ENCODE measurements around the gene FUT8. TPM values are rescaled to one million over a fixed set of nuclear protein-coding genes. Genes with fewer than 3 reads are reported as not detected.

The FUT8 gene
- total RNA-seq, 2 donors from 2014 or later, result 13.4 to 14.8 TPM

GRCh38 chr14:65718629-65719028 is 306.1 kb downstream of the FUT8 start:
- DNase-seq, result no peak
- intact Hi-C loops (cut with DNase I), result no loop called here
- no peak for ATAC-seq

GRCh38 chr14:65720171-65720570 is 307.6 kb downstream of the FUT8 start:
- ATAC-seq (no peak), DNase-seq (no peak)
- intact Hi-C loops (cut with DNase I), result no loop called here

GRCh38 chr14:65720743-65721142 is 308.2 kb downstream of the FUT8 start:
- DNase-seq, result no peak
- ATAC-seq, result no peak
- intact Hi-C loops (cut with DNase I), result no loop called here

GRCh38 chr14:65723348-65723747 is 310.8 kb downstream of the FUT8 start:
- DNase-seq, result no peak
- intact Hi-C loops (cut with DNase I), result no loop called here
- no peak for ATAC-seq

- DNase-seq (no peak), ATAC-seq (no peak)
- intact Hi-C loops (cut with DNase I), result no loop called here
These were observed 316.1 kb downstream of the FUT8 start for GRCh38 chr14:65728604-65729003.

GRCh38 chr14:65729566-65729965 is 317.0 kb downstream of the FUT8 start:
- no peak for DNase-seq
- no peak for ATAC-seq
- intact Hi-C loops (cut with DNase I), result no loop called here

GRCh38 chr14:65731933-65732506 is 319.5 kb downstream of the FUT8 start:
- DNase-seq, result no peak
- ATAC-seq, result no peak
- intact Hi-C loops (cut with DNase I), result no loop called here

GRCh38 chr14:65738339-65738738 is 325.8 kb downstream of the FUT8 start:
- ATAC-seq, result no peak
- intact Hi-C loops (cut with DNase I), result no loop called here
- no peak for DNase-seq

GRCh38 chr14:65745396-65746190 is 333.1 kb downstream of the FUT8 start:
- intact Hi-C loops (cut with DNase I), result no loop called here

GRCh38 chr14:65748796-65749195 is 336.3 kb downstream of the FUT8 start:
- intact Hi-C loops (cut with DNase I), result no loop called here
- no peak for ATAC-seq
- no peak for DNase-seq

More at GRCh38 chr14:65745396-65746190, 333.1 kb downstream of the FUT8 start:
- DNase-seq (no peak), ATAC-seq (no peak)

- intact Hi-C loops (cut with DNase I), result no loop called here
- DNase-seq (no peak), ATAC-seq (no peak)
These were observed 336.8 kb downstream of the FUT8 start for GRCh38 chr14:65749287-65749686.

GRCh38 chr14:65750906-65751305 is 338.4 kb downstream of the FUT8 start:
- no peak for ATAC-seq
- intact Hi-C loops (cut with DNase I), result no loop called here
- no peak for DNase-seq

GRCh38 chr14:65751510-65751909 is 339.0 kb downstream of the FUT8 start:
- ATAC-seq (no peak), DNase-seq (no peak)
- intact Hi-C loops (cut with DNase I), result no loop called here

GRCh38 chr14:65753061-65753460 is 340.5 kb downstream of the FUT8 start:
- intact Hi-C loops (cut with DNase I), result no loop called here
- no peak for ATAC-seq
- DNase-seq, result no peak

- ATAC-seq, result no peak
- DNase-seq, result no peak
- intact Hi-C loops (cut with DNase I), result no loop called here
These were observed 342.8 kb downstream of the FUT8 start for GRCh38 chr14:65755331-65755730.

- no peak for ATAC-seq
These were observed 344.4 kb downstream of the FUT8 start for GRCh38 chr14:65756880-65757279.

GRCh38 chr14:65769151-65769550 is 356.6 kb downstream of the FUT8 start:
- intact Hi-C loops (cut with DNase I), result no loop called here
- DNase-seq, result no peak
- no peak for ATAC-seq

More at GRCh38 chr14:65756880-65757279, 344.4 kb downstream of the FUT8 start:
- intact Hi-C loops (cut with DNase I), result no loop called here
- no peak for DNase-seq

GRCh38 chr14:65770681-65771080 is 358.2 kb downstream of the FUT8 start:
- no peak for DNase-seq
- no peak for ATAC-seq
- intact Hi-C loops (cut with DNase I), result no loop called here

GRCh38 chr14:65771271-65771670 is 358.7 kb downstream of the FUT8 start:
- DNase-seq (no peak), ATAC-seq (no peak)
- intact Hi-C loops (cut with DNase I), result no loop called here

GRCh38 chr14:65772466-65772865 is 359.9 kb downstream of the FUT8 start:
- DNase-seq (no peak), ATAC-seq (no peak)
- intact Hi-C loops (cut with DNase I), result no loop called here

All from left cardiac atrium (tissue), 4 donors.